PC-3 (cell line): ENCODE measurements around the gene C16orf87. TPM values are rescaled to one million over a fixed set of nuclear protein-coding genes. Genes with fewer than 3 reads are reported as not detected.

ENCODE experiments used
- ATAC-seq: fragments of 200-7000 bp; cut with Tn5 transposase; 2 replicates; pipeline ENCODE4 v1.9.1; 2020; ENCODE audit warnings: mild to moderate bottlenecking, moderate library complexity
- BruUV-seq: library from RNA; stranded (reverse); fragments of 400-500 nt; replicated peaks from 2 replicates; lab custom pipeline; 2021; lab: Mats Ljungman, UMichigan
- CTCF ChIA-PET: fragments of 300-600 bp; sonication (Branson Sonifier 250); formaldehyde crosslinking; loops from one replicate; lab custom pipeline; 2022; ENCODE audit warnings: antibody characterized with exemption; lab: Charles Lee
- POLR2A ChIA-PET: fragments of 300-600 bp; sonication (Branson Sonifier 250); formaldehyde crosslinking; loops from one replicate; lab custom pipeline; 2022; ENCODE audit warnings: antibody characterized with exemption; ENCODE audit not compliant: unreplicated experiment; lab: Charles Lee
- DNase-seq: peaks from one replicate; pipeline ENCODE4 v3.0.0-alpha.2; 2015
- H2AFZ ChIP-seq: fragments of 300-600 bp; sonication (generic); 2 replicates; pipeline ENCODE4 v1.6.0; 2016; ENCODE audit warnings: antibody characterized with exemption, low read length
- H3F3A ChIP-seq: fragments of 300-600 bp; sonication (generic); one replicate; pipeline ENCODE4 v1.6.0; 2017; ENCODE audit warnings: antibody characterized with exemption, low read length, control low read depth, mild to moderate bottlenecking; ENCODE audit not compliant: unreplicated experiment
- H3K27ac ChIP-seq: fragments of 300-600 bp; sonication (generic); 2 replicates; pipeline ENCODE4 v1.5.1; 2016; ENCODE audit warnings: mild to moderate bottlenecking, low read length
- H3K27me3 ChIP-seq: fragments of 300-600 bp; sonication (generic); 2 replicates; pipeline ENCODE4 v1.6.1; 2016; ENCODE audit warnings: low read length, mixed read lengths
- H3K36me3 ChIP-seq: fragments of 300-600 bp; sonication (generic); 2 replicates; pipeline ENCODE4 v1.6.1; 2016; ENCODE audit warnings: low read depth, mixed run types, low read length, mixed read lengths
- H3K4me1 ChIP-seq: fragments of 300-600 bp; sonication (generic); 2 replicates; pipeline ENCODE4 v1.5.1; 2016; ENCODE audit warnings: low read length; ENCODE audit not compliant: insufficient read depth
- H3K4me2 ChIP-seq: fragments of 300-600 bp; sonication (generic); 2 replicates; pipeline ENCODE4 v1.6.0; 2016; ENCODE audit warnings: low read length
- H3K4me3 ChIP-seq: fragments of 300-600 bp; sonication (generic); 2 replicates; pipeline ENCODE4 v1.5.1; 2016; ENCODE audit warnings: mild to moderate bottlenecking, low read length, mixed read lengths
- H3K79me2 ChIP-seq: fragments of 300-600 bp; sonication (generic); 2 replicates; pipeline ENCODE4 v1.6.1; 2017; ENCODE audit warnings: low read length, mixed read lengths
- H3K9ac ChIP-seq: fragments of 300-600 bp; sonication (generic); 2 replicates; pipeline ENCODE4 v1.6.0; 2016; ENCODE audit warnings: mild to moderate bottlenecking, low read length
- H3K9me2 ChIP-seq: fragments of 300-600 bp; sonication (generic); replicated peaks from 2 replicates; pipeline ENCODE4 v1.6.1; 2016; ENCODE audit warnings: mixed run types, low read length, mixed read lengths
- H3K9me3 ChIP-seq: fragments of 300-600 bp; sonication (generic); 2 replicates; pipeline ENCODE4 v1.6.1; 2016; ENCODE audit warnings: low read length, mixed read lengths
- H4K20me1 ChIP-seq: fragments of 300-600 bp; sonication (generic); 2 replicates; pipeline ENCODE4 v1.6.1; 2016; ENCODE audit warnings: low read length, mixed read lengths
- CTCF ChIP-seq: fragments of 300-600 bp; sonication (generic); conservative IDR thresholded peaks from 2 replicates; pipeline ENCODE4 v1.5.1; 2017; ENCODE audit warnings: antibody characterized with exemption, low read depth, mild to moderate bottlenecking, low read length
- EZH2 ChIP-seq: fragments of 300-600 bp; sonication (generic); IDR thresholded peaks from one replicate; pipeline ENCODE4 v1.6.1; 2017; ENCODE audit warnings: antibody characterized with exemption, mild to moderate bottlenecking, low read length; ENCODE audit not compliant: unreplicated experiment
- EZH2phosphoT487 ChIP-seq: fragments of 300-600 bp; sonication (generic); IDR thresholded peaks from 2 replicates; pipeline ENCODE4 v1.6.1; 2018; ENCODE audit warnings: mild to moderate bottlenecking, antibody characterized with exemption, low read length, borderline replicate concordance
- intact Hi-C: fragments of 100-400 bp; cut with micrococcal nuclease; formaldehyde crosslinking; loops from 2 replicates; pipeline ENCODE4 v1.9.0; 2023
- total RNA-seq: library from RNA; depleted of rRNA; stranded (reverse); fragments of >200 nt; gene quantifications from 2 replicates; pipeline ENCODE4 v1.2.3, GENCODE V29; 2014

The C16orf87 gene
- total RNA-seq, 1 experiment from 2014 or later = 4.0 TPM

- no TSS peak for BruUV-seq
- H3K4me3 ChIP-seq = no peak overlapping the region
- DNase-seq (no peak), ATAC-seq (no peak)
- H3K27ac ChIP-seq = no peak overlapping the region
- H3F3A ChIP-seq = no peaks in the 10 kb centered on the region
- no peak overlapping the region for H3K9ac ChIP-seq
- TF ChIP-seq EZH2phosphoT487 (no peak), EZH2 (no peak), CTCF (no peak)
- no peaks in the 10 kb centered on the region for H3K27me3 ChIP-seq
- no peaks in the 10 kb centered on the region for H3K9me3 ChIP-seq
- H4K20me1 ChIP-seq = no peaks in the 10 kb centered on the region
- H3K4me2 ChIP-seq = no peak overlapping the region
- no peaks in the 10 kb centered on the region for H3K36me3 ChIP-seq
- no peaks in the 10 kb centered on the region for H3K79me2 ChIP-seq
- H3K9me2 ChIP-seq = no peaks in the 10 kb centered on the region
- H3K4me1 ChIP-seq = no peaks in the 10 kb centered on the region
- intact Hi-C loops = no loop called here
- CTCF ChIA-PET = no interaction called here
- POLR2A ChIA-PET = no interaction called here
- H2AFZ ChIP-seq = no peak overlapping the region
These were observed 62.2 kb downstream of the C16orf87 start for GRCh38 chr16:46768809-46769208.

DNA sequence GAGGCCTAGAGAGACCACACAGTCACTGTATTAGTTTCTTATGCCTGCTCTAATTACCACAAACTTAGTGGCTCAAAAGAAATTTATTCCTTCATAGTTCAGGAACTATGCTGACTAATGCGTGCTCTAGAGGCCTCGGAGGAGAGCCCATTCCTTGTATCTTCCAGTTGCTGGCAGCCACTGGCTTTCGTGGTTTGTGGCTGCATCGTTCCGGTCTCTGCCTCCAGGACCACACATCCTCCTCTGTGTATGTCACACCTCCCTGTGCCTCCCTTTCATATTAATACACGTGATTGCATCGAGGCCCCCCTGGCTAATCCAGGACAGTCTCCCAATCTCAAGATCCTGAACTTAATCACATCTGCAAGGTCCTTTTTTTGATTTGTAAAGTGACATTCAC, 65.9 kb downstream of the C16orf87 start:
- CTCF ChIA-PET = no interaction called here
- BruUV-seq = no TSS peak
- H3K79me2 ChIP-seq = no peaks in the 10 kb centered on the region
- no peak for ATAC-seq
- H3K9ac ChIP-seq = no peak overlapping the region
- intact Hi-C loops = no loop called here
- H3K4me2 ChIP-seq = no peak overlapping the region
- H3K27ac ChIP-seq = no peak overlapping the region
- no peaks in the 10 kb centered on the region for H3K9me2 ChIP-seq
- H3K27me3 ChIP-seq = no peaks in the 10 kb centered on the region
- no peaks in the 10 kb centered on the region for H3K9me3 ChIP-seq
- POLR2A ChIA-PET = no interaction called here
- no peaks in the 10 kb centered on the region for H4K20me1 ChIP-seq
- H3F3A ChIP-seq = no peaks in the 10 kb centered on the region
- H3K36me3 ChIP-seq = no peaks in the 10 kb centered on the region
- H2AFZ ChIP-seq = no peak overlapping the region
- H3K4me3 ChIP-seq = no peak overlapping the region
- no peak for TF ChIP-seq CTCF
- no peak for TF ChIP-seq EZH2phosphoT487
- no peak for TF ChIP-seq EZH2
- no peak for DNase-seq
- H3K4me1 ChIP-seq = no peaks in the 10 kb centered on the region

GRCh38 chr16:46763147-46763546, 67.8 kb downstream of the C16orf87 start:
- Histone ChIP-seq H3K27ac (no peak overlapping the region), H2AFZ (no peak overlapping the region), H4K20me1 (no peaks in the 10 kb centered on the region), H3K4me3 (no peak overlapping the region), H3K9me2 (no peaks in the 10 kb centered on the region), H3K9me3 (no peaks in the 10 kb centered on the region), H3K36me3 (no peaks in the 10 kb centered on the region), H3K79me2 (no peaks in the 10 kb centered on the region), H3K4me1 (no peaks in the 10 kb centered on the region), H3F3A (no peaks in the 10 kb centered on the region), H3K4me2 (no peak overlapping the region), H3K9ac (no peak overlapping the region), H3K27me3 (no peaks in the 10 kb centered on the region)
- TF ChIP-seq CTCF (no peak), EZH2 (no peak), EZH2phosphoT487 (no peak)
- ChIA-PET CTCF (no interaction called here), POLR2A (no interaction called here)
- no peak for DNase-seq
- no TSS peak for BruUV-seq
- intact Hi-C loops = no loop called here
- ATAC-seq = no peak
